A172 (cell line): ENCODE results near the gene OOSP1. TPM values are rescaled to one million over a fixed set of nuclear protein-coding genes. Genes with fewer than 3 reads are reported as not detected.
A peak's percentile ranks its signal among the peaks of the same experiment; 100 is the strongest.
"Not testable (repeated sequence)": the region's sequence is repeated elsewhere in the genome, so short reads cannot be mapped to it uniquely, and the experiment has no call there.

ENCODE experiments used
- DNase-seq: peaks from one replicate; pipeline ENCODE4 v3.0.0-alpha.2; 2015; ENCODE audit warnings: low spot score
- total RNA-seq: library from RNA; depleted of rRNA; stranded (reverse); fragments of >200 nt; shearing (Covaris generic); gene quantifications from 2 replicates; pipeline ENCODE4 v1.2.3, GENCODE V29; 2014

OOSP1 gene
- total RNA-seq, 1 experiment from 2014 or later, result not detected

- no peak for DNase-seq
These were observed 22.5 kb downstream of the OOSP1 start for GRCh38 chr11:59960502-59961381.

- DNase-seq, result no peak
These were observed 23.9 kb downstream of the OOSP1 start for GRCh38 chr11:59962107-59962482.

- no peak for DNase-seq
These were observed 25.5 kb downstream of the OOSP1 start, which contains the start of gene OOSP4A for GRCh38 chr11:59963733-59964132. Gene OOSP4A (plus strand): TSS chr11:59964033. CDS start chr11:59964033, 0 bp downstream.

- DNase-seq, result no peak
These were observed 27.2 kb downstream of the OOSP1 start for GRCh38 chr11:59965424-59965823.

- DNase-seq, result no peak
These were observed 28.0 kb downstream of the OOSP1 start for GRCh38 chr11:59966201-59966600.

GRCh38 chr11:59967677-59968394 lies 29.6 kb downstream of the OOSP1 start:
- no peak for DNase-seq

- DNase-seq, result no peak
These were observed 30.2 kb downstream of the OOSP1 start for GRCh38 chr11:59968395-59968783.

GRCh38 chr11:59973097-59973496 lies 34.9 kb downstream of the OOSP1 start:
- no peak for DNase-seq

- DNase-seq, result no peak
These were observed 43.0 kb downstream of the OOSP1 start for GRCh38 chr11:59981106-59981770.

- not testable (repeated sequence) for DNase-seq
These were observed 43.8 kb downstream of the OOSP1 start for GRCh38 chr11:59982037-59982436.

- DNase-seq, result no peak
These were observed 45.0 kb downstream of the OOSP1 start for GRCh38 chr11:59983212-59983611.

GRCh38 chr11:59984368-59984767 lies 46.1 kb downstream of the OOSP1 start:
- no peak for DNase-seq

GRCh38 chr11:59990421-59990820 lies 52.2 kb downstream of the OOSP1 start:
- no peak for DNase-seq

- no peak for DNase-seq
These were observed 54.2 kb downstream of the OOSP1 start for GRCh38 chr11:59992425-59992824.

- DNase-seq, result no peak
These were observed 59.6 kb downstream of the OOSP1 start for GRCh38 chr11:59997800-59998199.

GRCh38 chr11:59999691-60000090 lies 61.5 kb downstream of the OOSP1 start:
- no peak for DNase-seq

- no peak for DNase-seq
These were observed 65.5 kb downstream of the OOSP1 start for GRCh38 chr11:60003729-60004128.

- DNase-seq, result peak; percentile 11
These were observed 67.1 kb downstream of the OOSP1 start for GRCh38 chr11:60005360-60005759.
